Liver (tissue), 3 donors: ENCODE measurements around the gene MSTO1.
"Not testable (repeated sequence)": the region's sequence is repeated elsewhere in the genome, so short reads cannot be mapped to it uniquely, and the experiment has no call there.

Experiments
- ATF3 ChIP-seq: IDR thresholded peaks from 2 replicates; pipeline ENCODE4 v1.6.1; 2016; ENCODE audit warnings: antibody characterized with exemption
- JUND ChIP-seq, 2 donors: IDR thresholded peaks; 2 replicates each; pipeline ENCODE4 v1.6.1; 2016; ENCODE audit warnings: antibody characterized with exemption in 2 of 2
- MAX ChIP-seq: IDR thresholded peaks from 2 replicates; pipeline ENCODE4 v1.6.1; 2016; ENCODE audit warnings: antibody characterized with exemption
- RAD21 ChIP-seq, 2 donors: IDR thresholded peaks; 2 replicates each; pipeline ENCODE4 v1.6.1; 2016; ENCODE audit warnings: antibody characterized with exemption in 2 of 2, mild to moderate bottlenecking in 2 of 2
- TAF1 ChIP-seq: conservative IDR thresholded peaks from 2 replicates; pipeline ENCODE4 v1.6.1; 2016; ENCODE audit warnings: antibody characterized with exemption, mild to moderate bottlenecking
- TF ChIP-seq, protein P1 (sequence below): fragments of 150-350 bp; IDR thresholded peaks from 2 replicates; pipeline ENCODE4 v1.5.1; 2017; ENCODE audit warnings: improper control_type of control experiment, low read depth, low read length; ENCODE audit not compliant: missing input control
- TF ChIP-seq, protein P2 (sequence below): IDR thresholded peaks from 2 replicates; pipeline ENCODE4 v1.6.1; 2016; ENCODE audit warnings: antibody characterized with exemption, mild to moderate bottlenecking
- donor health status: healthy.
- donor health status: healthy.

GRCh38 chr1:155575608-155576007 is 34.4 kb upstream of the MSTO1 start:
- TF ChIP-seq, protein P1, sequence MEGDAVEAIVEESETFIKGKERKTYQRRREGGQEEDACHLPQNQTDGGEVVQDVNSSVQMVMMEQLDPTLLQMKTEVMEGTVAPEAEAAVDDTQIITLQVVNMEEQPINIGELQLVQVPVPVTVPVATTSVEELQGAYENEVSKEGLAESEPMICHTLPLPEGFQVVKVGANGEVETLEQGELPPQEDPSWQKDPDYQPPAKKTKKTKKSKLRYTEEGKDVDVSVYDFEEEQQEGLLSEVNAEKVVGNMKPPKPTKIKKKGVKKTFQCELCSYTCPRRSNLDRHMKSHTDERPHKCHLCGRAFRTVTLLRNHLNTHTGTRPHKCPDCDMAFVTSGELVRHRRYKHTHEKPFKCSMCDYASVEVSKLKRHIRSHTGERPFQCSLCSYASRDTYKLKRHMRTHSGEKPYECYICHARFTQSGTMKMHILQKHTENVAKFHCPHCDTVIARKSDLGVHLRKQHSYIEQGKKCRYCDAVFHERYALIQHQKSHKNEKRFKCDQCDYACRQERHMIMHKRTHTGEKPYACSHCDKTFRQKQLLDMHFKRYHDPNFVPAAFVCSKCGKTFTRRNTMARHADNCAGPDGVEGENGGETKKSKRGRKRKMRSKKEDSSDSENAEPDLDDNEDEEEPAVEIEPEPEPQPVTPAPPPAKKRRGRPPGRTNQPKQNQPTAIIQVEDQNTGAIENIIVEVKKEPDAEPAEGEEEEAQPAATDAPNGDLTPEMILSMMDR, result not testable (repeated sequence)
- not testable (repeated sequence) for TF ChIP-seq TAF1; JUND (IDR thresholded peaks at IDR 0.05); RAD21 (IDR thresholded peaks at IDR 0.05); ATF3; MAX
- TF ChIP-seq, protein P2, sequence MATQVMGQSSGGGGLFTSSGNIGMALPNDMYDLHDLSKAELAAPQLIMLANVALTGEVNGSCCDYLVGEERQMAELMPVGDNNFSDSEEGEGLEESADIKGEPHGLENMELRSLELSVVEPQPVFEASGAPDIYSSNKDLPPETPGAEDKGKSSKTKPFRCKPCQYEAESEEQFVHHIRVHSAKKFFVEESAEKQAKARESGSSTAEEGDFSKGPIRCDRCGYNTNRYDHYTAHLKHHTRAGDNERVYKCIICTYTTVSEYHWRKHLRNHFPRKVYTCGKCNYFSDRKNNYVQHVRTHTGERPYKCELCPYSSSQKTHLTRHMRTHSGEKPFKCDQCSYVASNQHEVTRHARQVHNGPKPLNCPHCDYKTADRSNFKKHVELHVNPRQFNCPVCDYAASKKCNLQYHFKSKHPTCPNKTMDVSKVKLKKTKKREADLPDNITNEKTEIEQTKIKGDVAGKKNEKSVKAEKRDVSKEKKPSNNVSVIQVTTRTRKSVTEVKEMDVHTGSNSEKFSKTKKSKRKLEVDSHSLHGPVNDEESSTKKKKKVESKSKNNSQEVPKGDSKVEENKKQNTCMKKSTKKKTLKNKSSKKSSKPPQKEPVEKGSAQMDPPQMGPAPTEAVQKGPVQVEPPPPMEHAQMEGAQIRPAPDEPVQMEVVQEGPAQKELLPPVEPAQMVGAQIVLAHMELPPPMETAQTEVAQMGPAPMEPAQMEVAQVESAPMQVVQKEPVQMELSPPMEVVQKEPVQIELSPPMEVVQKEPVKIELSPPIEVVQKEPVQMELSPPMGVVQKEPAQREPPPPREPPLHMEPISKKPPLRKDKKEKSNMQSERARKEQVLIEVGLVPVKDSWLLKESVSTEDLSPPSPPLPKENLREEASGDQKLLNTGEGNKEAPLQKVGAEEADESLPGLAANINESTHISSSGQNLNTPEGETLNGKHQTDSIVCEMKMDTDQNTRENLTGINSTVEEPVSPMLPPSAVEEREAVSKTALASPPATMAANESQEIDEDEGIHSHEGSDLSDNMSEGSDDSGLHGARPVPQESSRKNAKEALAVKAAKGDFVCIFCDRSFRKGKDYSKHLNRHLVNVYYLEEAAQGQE, result not testable (repeated sequence)
